COR-L47 (cell line): ENCODE data around the gene CARTPT.

Source experiments
- DNase-seq: peaks from one replicate; lab custom pipeline; 2025; lab: John Stamatoyannopoulos, UW

CARTPT gene

GRCh38 chr5:71719063-71719964, at the start of gene CARTPT:
TSS of gene CARTPT (plus strand) at chr5:71719275. CDS start at chr5:71719294, 19 bp downstream.
- DNase-seq, result no peak

GRCh38 chr5:71677977-71678376, 41.1 kb upstream of the CARTPT start:
- DNase-seq, result no peak

- no peak for DNase-seq
Observed at GRCh38 chr5:71679714-71680113, 39.4 kb upstream of the CARTPT start.

- no peak for DNase-seq
Observed at GRCh38 chr5:71680510-71680909, 38.6 kb upstream of the CARTPT start.

GRCh38 chr5:71681296-71681695, 37.8 kb upstream of the CARTPT start:
- no peak for DNase-seq

GRCh38 chr5:71684309-71684708, 34.8 kb upstream of the CARTPT start:
- no peak for DNase-seq

GRCh38 chr5:71693828-71694427, 25.1 kb upstream of the CARTPT start:
- no peak for DNase-seq

GRCh38 chr5:71695071-71695470, 24.0 kb upstream of the CARTPT start:
- DNase-seq, result no peak

GRCh38 chr5:71695595-71695994, 23.5 kb upstream of the CARTPT start:
- DNase-seq, result no peak

- DNase-seq, result no peak
Observed at GRCh38 chr5:71697967-71698366, 21.1 kb upstream of the CARTPT start.

- no peak for DNase-seq
Observed at GRCh38 chr5:71699233-71699632, 19.8 kb upstream of the CARTPT start.

- DNase-seq, result no peak
Observed at GRCh38 chr5:71699751-71700150, 19.3 kb upstream of the CARTPT start.

- no peak for DNase-seq
Observed at GRCh38 chr5:71700803-71701202, 18.3 kb upstream of the CARTPT start.

- DNase-seq, result no peak
Observed at GRCh38 chr5:71701407-71701806, 17.7 kb upstream of the CARTPT start.

GRCh38 chr5:71703941-71704340, 15.1 kb upstream of the CARTPT start:
- DNase-seq, result no peak

- DNase-seq, result no peak
Observed at GRCh38 chr5:71705421-71705820, 13.7 kb upstream of the CARTPT start.

GRCh38 chr5:71706906-71707305, 12.2 kb upstream of the CARTPT start:
- DNase-seq, result no peak

- DNase-seq, result no peak
Observed at GRCh38 chr5:71711610-71712009, 7.5 kb upstream of the CARTPT start.

GRCh38 chr5:71714911-71715310, 4.2 kb upstream of the CARTPT start:
- DNase-seq, result no peak

GRCh38 chr5:71727978-71728377, 8.9 kb downstream of the CARTPT start:
- no peak for DNase-seq

GRCh38 chr5:71731015-71731414, 11.9 kb downstream of the CARTPT start:
- no peak for DNase-seq

- no peak for DNase-seq
Observed at GRCh38 chr5:71732011-71732410, 12.9 kb downstream of the CARTPT start.

GRCh38 chr5:71734141-71734540, 15.1 kb downstream of the CARTPT start:
- no peak for DNase-seq
